AG08396 (cell line): ENCODE results near the gene L3MBTL4.
A peak's percentile ranks its signal among the peaks of the same experiment; 100 is the strongest.

ENCODE experiments used
- DNase-seq: peaks from one replicate; pipeline ENCODE4 v3.0.0; 2012; ENCODE audit warnings: low spot score, mixed read lengths

L3MBTL4 gene

GRCh38 chr18:6251084-6251483 is 163.6 kb downstream of the L3MBTL4 start:
- no peak for DNase-seq

- no peak for DNase-seq
Observed at GRCh38 chr18:6249788-6250187, 164.9 kb downstream of the L3MBTL4 start.

- no peak for DNase-seq
Observed at GRCh38 chr18:6249170-6249569, 165.5 kb downstream of the L3MBTL4 start.

- no peak for DNase-seq
Observed at GRCh38 chr18:6248017-6248416, 166.7 kb downstream of the L3MBTL4 start.

GRCh38 chr18:6242004-6242403 is 172.7 kb downstream of the L3MBTL4 start:
- no peak for DNase-seq

GRCh38 chr18:6239716-6240115 is 175.0 kb downstream of the L3MBTL4 start:
- no peak for DNase-seq

- no peak for DNase-seq
Observed at GRCh38 chr18:6236258-6236657, 178.5 kb downstream of the L3MBTL4 start.

GRCh38 chr18:6222271-6222670 is 192.4 kb downstream of the L3MBTL4 start:
- DNase-seq, result no peak

GRCh38 chr18:6221602-6222014 is 193.1 kb downstream of the L3MBTL4 start:
- no peak for DNase-seq

- DNase-seq, result no peak
Observed at GRCh38 chr18:6220129-6220528, 194.6 kb downstream of the L3MBTL4 start.

GRCh38 chr18:6219116-6219717 is 195.5 kb downstream of the L3MBTL4 start:
- peak; percentile 69 for DNase-seq

GRCh38 chr18:6215888-6216287 is 198.8 kb downstream of the L3MBTL4 start:
- no peak for DNase-seq

- DNase-seq, result no peak
Observed at GRCh38 chr18:6211174-6211504, 203.6 kb downstream of the L3MBTL4 start.

GRCh38 chr18:6210349-6211173 is 204.2 kb downstream of the L3MBTL4 start:
- no peak for DNase-seq

GRCh38 chr18:6207941-6208340 is 206.8 kb downstream of the L3MBTL4 start:
- DNase-seq, result no peak

- no peak for DNase-seq
Observed at GRCh38 chr18:6207116-6207515, 207.6 kb downstream of the L3MBTL4 start.

GRCh38 chr18:6205706-6206105 is 209.0 kb downstream of the L3MBTL4 start:
- DNase-seq, result peak; percentile 15

GRCh38 chr18:6204476-6204875 is 210.2 kb downstream of the L3MBTL4 start:
- no peak for DNase-seq

GRCh38 chr18:6203791-6204190 is 210.9 kb downstream of the L3MBTL4 start:
- DNase-seq, result no peak

GRCh38 chr18:6202861-6203260 is 211.8 kb downstream of the L3MBTL4 start:
- DNase-seq, result no peak

GRCh38 chr18:6200204-6200774 is 214.4 kb downstream of the L3MBTL4 start:
- DNase-seq, result no peak

GRCh38 chr18:6199777-6200176 is 214.9 kb downstream of the L3MBTL4 start:
- DNase-seq, result no peak

- no peak for DNase-seq
Observed at GRCh38 chr18:6198585-6198984, 216.1 kb downstream of the L3MBTL4 start.
